Measurements from ENCODE around the gene FLYWCH1.

GRCh38 chr16:2996298-2996697 is 84.6 kb downstream of the FLYWCH1 start:
- TF ChIP-seq ARID4B (CRISPR knock-in tag; IDR thresholded peaks at IDR 0.05; ENCODE audit: borderline replicate concordance) (no peak), SOX15 (CRISPR knock-in tag; IDR thresholded peaks at IDR 0.05) (no peak), CTCF (IDR thresholded peaks at IDR 0.05) (no peak), MAX (CRISPR knock-in tag; IDR thresholded peaks at IDR 0.05) (no peak)

Measured in WTC11 (cell line).